GM20000 (cell line): ENCODE results near the gene NR4A2.

ENCODE experiments used
- DNase-seq: peaks from one replicate; pipeline ENCODE4 v3.0.0; 2012; ENCODE audit warnings: low spot score
- CTCF ChIP-seq: IDR thresholded peaks from 2 replicates; pipeline ENCODE4 v1.5.1; 2012; ENCODE audit warnings: mild to moderate bottlenecking, control low read depth; ENCODE audit errors: extremely low read depth, missing control alignments

The NR4A2 gene

GRCh38 chr2:156343940-156344301 is 11.4 kb upstream of the NR4A2 start:
- TF ChIP-seq CTCF = no peak
- no peak for DNase-seq

- no peak for DNase-seq
- no peak for TF ChIP-seq CTCF
Measured at GRCh38 chr2:156343096-156343939, 10.8 kb upstream of the NR4A2 start.

GRCh38 chr2:156342254-156343095 is 10.0 kb upstream of the NR4A2 start:
- no peak for TF ChIP-seq CTCF
- peak; percentile 90 for DNase-seq

- no peak for TF ChIP-seq CTCF
- peak; percentile 94 for DNase-seq
Measured at GRCh38 chr2:156341452-156342253, 9.1 kb upstream of the NR4A2 start.

- TF ChIP-seq CTCF = no peak
- DNase-seq = no peak
Measured at GRCh38 chr2:156340804-156341451, 8.4 kb upstream of the NR4A2 start.

- no peak for TF ChIP-seq CTCF
- no peak for DNase-seq
Measured at GRCh38 chr2:156340377-156340776, 7.9 kb upstream of the NR4A2 start.
